WTC11 (cell line): Measurements from ENCODE around the gene GPR82.

ENCODE experiments used
- CREB1 ChIP-seq: sonication (generic); formaldehyde crosslinking; IDR thresholded peaks from 2 replicates; pipeline ENCODE4 v1.8.0; 2023; ENCODE audit warnings: mild to moderate bottlenecking, missing genetic modification reagents
- HMGA2 ChIP-seq: fragments of 250-450 bp; sonication (Bioruptor Pico); IDR thresholded peaks from 2 replicates; pipeline ENCODE4 v1.4.0; 2021; ENCODE audit warnings: mild to moderate bottlenecking, moderate library complexity
- MXD4 ChIP-seq: fragments of 250-450 bp; sonication (Bioruptor Pico); IDR thresholded peaks from 2 replicates; pipeline ENCODE4 v1.8.0; 2021; ENCODE audit warnings: mild to moderate bottlenecking, moderate library complexity, borderline replicate concordance
- OVOL2 ChIP-seq: fragments of 250-450 bp; sonication (Bioruptor Pico); IDR thresholded peaks from 2 replicates; pipeline ENCODE4 v1.9.0; 2021; ENCODE audit warnings: mild to moderate bottlenecking, borderline replicate concordance
- TCF7 ChIP-seq: sonication (generic); formaldehyde crosslinking; IDR thresholded peaks from 2 replicates; pipeline ENCODE4 v1.8.0; 2022; ENCODE audit warnings: mild to moderate bottlenecking, low read depth, missing genetic modification reagents, moderate library complexity
- ZNF121 ChIP-seq: sonication (generic); formaldehyde crosslinking; IDR thresholded peaks from 2 replicates; pipeline ENCODE4 v1.8.0; 2023; ENCODE audit warnings: missing genetic modification reagents
- ZNF219 ChIP-seq: sonication (generic); formaldehyde crosslinking; IDR thresholded peaks from 2 replicates; pipeline ENCODE4 v1.8.0; 2023; ENCODE audit warnings: missing genetic modification reagents, mild to moderate bottlenecking, borderline replicate concordance
- ZNF423 ChIP-seq: fragments of 250-450 bp; sonication (Bioruptor Pico); IDR thresholded peaks from 2 replicates; pipeline ENCODE4 v2.1.2; 2022; ENCODE audit warnings: mild to moderate bottlenecking, moderate library complexity
- TF ChIP-seq, protein P1 (sequence below): fragments of 200-600 bp; IDR thresholded peaks from 2 replicates; pipeline ENCODE4 v1.8.0; 2022; ENCODE audit warnings: antibody characterized with exemption
- TF ChIP-seq, protein P2 (sequence below): fragments of 250-450 bp; sonication (Bioruptor Pico); IDR thresholded peaks from 2 replicates; pipeline ENCODE4 v1.9.0; 2021; ENCODE audit warnings: mild to moderate bottlenecking
- TF ChIP-seq, protein P3 (sequence below): sonication (generic); formaldehyde crosslinking; IDR thresholded peaks from 2 replicates; pipeline ENCODE4 v1.8.0; 2022; ENCODE audit warnings: mild to moderate bottlenecking, missing genetic modification reagents
- TF ChIP-seq, protein P4 (sequence below): sonication (generic); formaldehyde crosslinking; IDR thresholded peaks from 2 replicates; pipeline ENCODE4 v1.8.1; 2023; ENCODE audit warnings: mild to moderate bottlenecking, missing genetic modification reagents, moderate library complexity

DNA sequence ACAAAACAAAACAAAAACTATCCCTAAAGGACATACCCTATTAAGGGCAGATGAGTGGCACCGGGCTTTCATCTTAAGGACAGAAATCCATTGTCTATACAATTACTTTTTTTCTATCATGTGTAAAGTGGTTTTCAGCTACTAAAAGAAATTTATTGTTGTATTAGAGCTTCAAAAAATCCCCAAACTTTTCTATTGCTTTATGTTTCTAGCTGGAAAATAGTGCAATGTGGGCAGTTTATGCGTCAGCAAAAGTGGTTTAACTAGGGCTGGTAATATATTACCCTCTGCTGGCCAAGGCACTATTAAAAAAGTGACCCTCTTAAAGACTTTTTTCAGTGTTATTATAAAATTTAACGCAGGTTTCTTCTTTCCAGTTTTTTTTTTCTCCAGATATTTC lies 15.5 kb upstream of the GPR82 start:
- TF ChIP-seq ZNF121 (CRISPR knock-in tag) (no peak), CREB1 (CRISPR knock-in tag) (no peak), ZNF219 (CRISPR knock-in tag) (no peak), TCF7 (CRISPR knock-in tag) (no peak), MXD4 (no peak), HMGA2 (no peak), OVOL2 (CRISPR knock-in tag) (no peak), ZNF423 (CRISPR knock-in tag) (no peak)
- TF ChIP-seq, protein P1, sequence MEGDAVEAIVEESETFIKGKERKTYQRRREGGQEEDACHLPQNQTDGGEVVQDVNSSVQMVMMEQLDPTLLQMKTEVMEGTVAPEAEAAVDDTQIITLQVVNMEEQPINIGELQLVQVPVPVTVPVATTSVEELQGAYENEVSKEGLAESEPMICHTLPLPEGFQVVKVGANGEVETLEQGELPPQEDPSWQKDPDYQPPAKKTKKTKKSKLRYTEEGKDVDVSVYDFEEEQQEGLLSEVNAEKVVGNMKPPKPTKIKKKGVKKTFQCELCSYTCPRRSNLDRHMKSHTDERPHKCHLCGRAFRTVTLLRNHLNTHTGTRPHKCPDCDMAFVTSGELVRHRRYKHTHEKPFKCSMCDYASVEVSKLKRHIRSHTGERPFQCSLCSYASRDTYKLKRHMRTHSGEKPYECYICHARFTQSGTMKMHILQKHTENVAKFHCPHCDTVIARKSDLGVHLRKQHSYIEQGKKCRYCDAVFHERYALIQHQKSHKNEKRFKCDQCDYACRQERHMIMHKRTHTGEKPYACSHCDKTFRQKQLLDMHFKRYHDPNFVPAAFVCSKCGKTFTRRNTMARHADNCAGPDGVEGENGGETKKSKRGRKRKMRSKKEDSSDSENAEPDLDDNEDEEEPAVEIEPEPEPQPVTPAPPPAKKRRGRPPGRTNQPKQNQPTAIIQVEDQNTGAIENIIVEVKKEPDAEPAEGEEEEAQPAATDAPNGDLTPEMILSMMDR, result no peak
- TF ChIP-seq, protein P2, sequence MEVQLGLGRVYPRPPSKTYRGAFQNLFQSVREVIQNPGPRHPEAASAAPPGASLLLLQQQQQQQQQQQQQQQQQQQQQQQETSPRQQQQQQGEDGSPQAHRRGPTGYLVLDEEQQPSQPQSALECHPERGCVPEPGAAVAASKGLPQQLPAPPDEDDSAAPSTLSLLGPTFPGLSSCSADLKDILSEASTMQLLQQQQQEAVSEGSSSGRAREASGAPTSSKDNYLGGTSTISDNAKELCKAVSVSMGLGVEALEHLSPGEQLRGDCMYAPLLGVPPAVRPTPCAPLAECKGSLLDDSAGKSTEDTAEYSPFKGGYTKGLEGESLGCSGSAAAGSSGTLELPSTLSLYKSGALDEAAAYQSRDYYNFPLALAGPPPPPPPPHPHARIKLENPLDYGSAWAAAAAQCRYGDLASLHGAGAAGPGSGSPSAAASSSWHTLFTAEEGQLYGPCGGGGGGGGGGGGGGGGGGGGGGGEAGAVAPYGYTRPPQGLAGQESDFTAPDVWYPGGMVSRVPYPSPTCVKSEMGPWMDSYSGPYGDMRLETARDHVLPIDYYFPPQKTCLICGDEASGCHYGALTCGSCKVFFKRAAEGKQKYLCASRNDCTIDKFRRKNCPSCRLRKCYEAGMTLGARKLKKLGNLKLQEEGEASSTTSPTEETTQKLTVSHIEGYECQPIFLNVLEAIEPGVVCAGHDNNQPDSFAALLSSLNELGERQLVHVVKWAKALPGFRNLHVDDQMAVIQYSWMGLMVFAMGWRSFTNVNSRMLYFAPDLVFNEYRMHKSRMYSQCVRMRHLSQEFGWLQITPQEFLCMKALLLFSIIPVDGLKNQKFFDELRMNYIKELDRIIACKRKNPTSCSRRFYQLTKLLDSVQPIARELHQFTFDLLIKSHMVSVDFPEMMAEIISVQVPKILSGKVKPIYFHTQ (CRISPR knock-in tag), result no peak
- TF ChIP-seq, protein P3, sequence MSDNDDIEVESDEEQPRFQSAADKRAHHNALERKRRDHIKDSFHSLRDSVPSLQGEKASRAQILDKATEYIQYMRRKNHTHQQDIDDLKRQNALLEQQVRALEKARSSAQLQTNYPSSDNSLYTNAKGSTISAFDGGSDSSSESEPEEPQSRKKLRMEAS (CRISPR knock-in tag), result no peak
- TF ChIP-seq, protein P4, sequence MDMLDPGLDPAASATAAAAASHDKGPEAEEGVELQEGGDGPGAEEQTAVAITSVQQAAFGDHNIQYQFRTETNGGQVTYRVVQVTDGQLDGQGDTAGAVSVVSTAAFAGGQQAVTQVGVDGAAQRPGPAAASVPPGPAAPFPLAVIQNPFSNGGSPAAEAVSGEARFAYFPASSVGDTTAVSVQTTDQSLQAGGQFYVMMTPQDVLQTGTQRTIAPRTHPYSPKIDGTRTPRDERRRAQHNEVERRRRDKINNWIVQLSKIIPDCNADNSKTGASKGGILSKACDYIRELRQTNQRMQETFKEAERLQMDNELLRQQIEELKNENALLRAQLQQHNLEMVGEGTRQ (CRISPR knock-in tag), result no peak
